NCI-H1436 (cell line): ENCODE measurements around the gene AMER3.
A peak's percentile ranks its signal among the peaks of the same experiment; 100 is the strongest.

ENCODE experiments used
- DNase-seq: peaks from one replicate; lab custom pipeline; 2025; lab: John Stamatoyannopoulos, UW

Gene AMER3

DNA sequence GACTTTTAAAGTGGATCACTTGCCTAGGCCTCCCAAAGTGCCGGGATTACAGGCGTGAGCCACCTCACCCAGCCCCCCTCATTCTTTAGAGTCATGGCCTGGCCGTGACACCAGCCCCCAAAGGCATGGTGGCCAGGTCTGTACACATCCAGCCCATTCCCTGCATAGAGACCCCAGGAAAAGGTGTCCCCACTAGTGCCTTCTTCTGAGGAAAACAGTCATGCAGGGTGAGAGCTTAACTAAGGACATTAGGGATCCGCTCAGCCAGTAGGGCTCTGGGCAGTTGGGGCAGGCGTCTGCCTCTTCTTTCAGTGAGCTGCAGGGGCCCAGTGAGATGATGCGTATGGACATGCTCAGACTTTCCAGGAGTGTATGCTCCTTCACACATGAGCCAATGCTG is 5.7 kb upstream of the AMER3 start:
- DNase-seq = no peak

DNA sequence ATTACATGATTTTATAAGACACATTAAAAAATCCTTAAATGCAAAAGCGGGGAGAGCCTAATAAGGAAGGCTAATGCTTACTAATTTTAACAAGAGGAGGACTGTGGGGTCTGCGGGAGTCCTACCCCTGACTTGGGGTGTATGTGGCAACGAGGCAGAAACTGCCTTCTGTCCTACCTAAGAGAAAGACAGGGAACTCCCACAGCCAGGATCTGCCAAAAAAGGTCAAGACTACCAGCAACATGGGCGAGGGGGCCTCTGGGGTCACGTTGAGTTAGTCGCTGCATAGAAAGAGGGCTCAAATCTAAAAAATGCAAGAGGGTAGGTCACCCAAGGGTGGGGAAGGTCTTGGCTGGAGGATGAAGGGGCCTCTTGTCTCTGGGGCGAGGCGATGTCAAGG is 529 bp upstream of the AMER3 start:
- DNase-seq = no peak

DNA sequence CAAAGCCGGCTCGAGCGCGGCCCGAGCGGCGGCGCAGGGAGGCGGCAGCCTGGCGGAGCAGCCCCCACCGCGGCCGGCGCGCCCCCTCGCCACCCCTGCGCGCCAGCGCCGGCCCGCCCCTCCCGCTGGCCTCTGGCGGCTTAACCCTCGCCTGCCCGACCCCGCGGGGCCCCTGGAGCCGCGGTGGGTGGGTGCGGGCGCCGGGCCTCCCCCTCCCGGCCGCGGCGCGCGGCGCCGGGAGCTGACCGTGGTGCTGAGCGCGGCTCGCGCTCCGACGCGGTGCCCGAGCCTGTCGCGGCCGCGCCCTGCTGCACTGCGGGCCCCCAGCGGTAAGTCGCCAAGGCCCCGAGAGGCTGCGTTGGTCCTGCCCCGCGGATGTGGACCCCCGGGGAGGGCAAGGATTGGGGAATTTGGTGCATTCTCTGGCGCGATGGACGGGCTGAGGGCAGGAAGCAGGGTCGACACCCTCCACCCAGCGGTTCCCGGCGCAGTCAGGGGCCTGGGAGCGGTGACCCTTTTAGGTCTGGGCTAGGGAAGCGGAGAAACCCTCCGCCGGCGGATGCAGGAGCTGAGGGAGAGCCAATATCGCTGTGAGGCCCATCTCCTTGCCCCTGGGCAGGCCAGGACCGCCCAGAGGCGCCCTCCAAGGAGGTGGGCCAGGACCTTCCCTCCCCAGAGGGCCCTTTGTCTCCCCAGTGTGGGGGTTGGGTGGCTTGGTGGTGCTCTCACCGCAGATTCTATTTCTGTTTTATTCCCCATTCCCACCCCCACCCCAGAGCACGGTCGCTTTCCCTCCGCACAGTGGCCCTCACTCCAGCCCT is 923 bp downstream of the AMER3 start:
- peak; percentile 56 for DNase-seq

DNA sequence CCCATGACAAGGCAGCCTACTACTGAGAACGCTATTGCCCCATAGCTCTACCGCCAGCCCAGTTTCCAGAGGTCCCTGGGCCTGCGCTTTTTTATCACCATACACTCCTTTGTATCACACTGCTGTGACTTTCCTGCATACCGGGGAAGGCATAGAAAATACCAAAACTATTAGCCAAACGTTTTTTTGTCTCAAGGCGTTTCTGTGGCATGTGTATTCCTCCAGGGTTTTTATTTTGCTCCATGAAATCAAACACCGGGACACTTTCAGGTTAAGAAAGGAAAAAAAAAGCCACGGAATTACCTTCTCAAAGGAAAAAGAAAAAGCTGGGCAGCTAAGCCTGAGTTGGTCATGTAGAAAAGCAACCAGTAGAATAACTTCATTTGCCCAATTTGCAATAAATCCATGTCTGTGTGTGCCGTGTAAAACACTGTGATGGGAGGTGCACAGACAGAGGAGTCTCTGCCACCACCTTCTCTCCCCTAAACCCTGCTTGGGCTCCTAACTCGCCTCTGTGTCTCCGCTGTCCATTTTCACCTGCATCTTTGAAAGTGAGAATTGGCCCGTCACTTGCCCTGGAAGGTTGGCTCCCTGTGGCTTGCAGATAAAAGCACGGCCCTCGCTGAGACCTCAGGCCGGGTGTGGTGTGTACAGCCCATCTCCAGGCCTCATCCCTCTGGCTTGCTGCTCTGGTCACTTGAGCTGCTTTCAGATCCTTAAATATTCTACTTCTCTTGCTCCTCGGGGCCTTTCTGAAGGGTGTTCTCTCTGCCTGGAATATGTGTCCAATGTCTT is 1.7 kb downstream of the AMER3 start:
- DNase-seq = no peak

DNA sequence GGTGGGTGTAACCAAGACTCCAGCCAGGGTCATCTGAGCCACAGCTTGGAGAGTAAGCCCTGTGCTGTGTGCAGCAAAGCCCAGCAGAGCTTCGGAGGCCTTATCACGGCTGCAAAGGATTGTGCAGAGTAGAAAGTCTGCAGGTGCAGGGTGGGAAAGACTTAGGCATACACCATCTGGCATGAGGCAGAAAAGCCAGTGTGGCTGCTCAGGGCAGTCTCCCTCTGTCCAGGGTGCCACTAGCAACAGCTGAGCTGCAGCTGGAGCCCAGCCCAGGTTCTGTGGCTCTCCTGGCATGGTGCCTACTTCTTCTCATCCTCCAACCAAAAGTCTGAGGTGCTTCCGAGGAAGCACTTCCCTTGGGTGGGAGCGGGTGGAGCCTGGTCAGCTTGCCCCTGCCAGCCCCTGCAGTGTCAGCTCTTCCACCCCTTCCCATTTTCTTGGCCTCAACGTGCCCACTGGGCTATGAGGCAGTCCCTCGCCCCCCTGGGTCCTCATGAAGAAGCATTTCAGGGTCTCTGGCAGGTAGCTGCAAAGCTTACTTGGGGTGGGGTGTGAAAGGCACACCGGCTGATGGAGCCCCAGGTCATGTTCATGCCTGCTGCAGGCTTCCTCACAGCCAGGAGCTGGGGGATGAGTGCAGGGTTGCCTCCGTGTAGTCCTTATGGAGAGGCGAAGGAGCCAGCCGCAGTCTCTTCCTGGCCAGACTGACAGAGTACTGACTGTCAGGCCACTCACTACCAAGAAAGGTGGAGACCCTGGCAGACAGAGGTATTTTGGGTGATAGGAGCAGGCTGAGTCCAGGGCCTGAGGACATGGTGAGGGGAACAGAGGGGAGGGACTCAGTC is 4.8 kb downstream of the AMER3 start:
- DNase-seq = no peak

DNA sequence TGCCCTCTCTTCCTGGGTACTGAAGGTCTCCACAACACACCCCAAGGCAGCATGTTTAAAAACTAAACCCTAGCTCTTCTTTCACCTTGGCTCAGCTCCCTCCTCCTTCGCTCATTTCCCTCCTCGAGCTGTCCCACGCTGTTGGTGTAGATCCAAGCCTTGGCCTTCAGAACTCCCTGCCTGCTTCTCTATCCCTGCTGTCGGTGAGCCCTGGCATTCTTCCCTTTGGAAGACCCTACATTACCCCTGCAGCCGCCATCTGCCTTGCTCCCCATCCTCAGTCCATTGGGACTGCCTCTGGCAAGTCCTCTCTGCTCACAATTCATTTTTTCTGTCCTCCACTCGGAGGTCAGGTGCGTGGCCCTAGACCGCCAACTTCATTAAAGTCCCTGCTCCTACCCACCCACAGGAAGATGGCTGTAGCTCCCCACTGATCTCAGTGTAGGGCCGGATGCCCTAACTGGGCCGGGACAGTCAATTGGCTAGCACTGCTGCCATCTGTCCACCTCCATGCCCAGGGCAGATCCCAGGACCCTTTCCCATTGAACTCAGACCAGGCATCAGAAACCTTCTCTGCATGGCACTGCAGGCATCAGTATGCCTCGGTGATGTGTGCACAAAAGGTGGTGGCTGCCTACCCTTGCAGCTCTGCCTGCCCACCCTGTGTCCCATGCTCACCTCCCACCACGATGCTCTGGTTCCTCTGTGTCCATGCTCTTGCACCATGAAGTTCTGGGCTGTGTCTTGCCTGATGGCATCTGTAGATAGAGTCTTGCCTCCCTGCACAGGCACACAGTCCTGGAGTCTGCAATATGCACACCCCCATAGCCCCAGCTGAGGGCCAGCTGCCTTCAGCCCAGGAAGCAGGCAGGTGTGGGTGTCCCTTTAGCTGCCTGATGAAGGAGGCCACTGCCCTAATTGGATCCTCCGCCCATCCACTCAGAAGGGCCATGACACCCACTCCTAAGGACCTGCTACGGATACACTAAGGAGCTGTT is 5.7 kb downstream of the AMER3 start:
- DNase-seq = no peak

DNA sequence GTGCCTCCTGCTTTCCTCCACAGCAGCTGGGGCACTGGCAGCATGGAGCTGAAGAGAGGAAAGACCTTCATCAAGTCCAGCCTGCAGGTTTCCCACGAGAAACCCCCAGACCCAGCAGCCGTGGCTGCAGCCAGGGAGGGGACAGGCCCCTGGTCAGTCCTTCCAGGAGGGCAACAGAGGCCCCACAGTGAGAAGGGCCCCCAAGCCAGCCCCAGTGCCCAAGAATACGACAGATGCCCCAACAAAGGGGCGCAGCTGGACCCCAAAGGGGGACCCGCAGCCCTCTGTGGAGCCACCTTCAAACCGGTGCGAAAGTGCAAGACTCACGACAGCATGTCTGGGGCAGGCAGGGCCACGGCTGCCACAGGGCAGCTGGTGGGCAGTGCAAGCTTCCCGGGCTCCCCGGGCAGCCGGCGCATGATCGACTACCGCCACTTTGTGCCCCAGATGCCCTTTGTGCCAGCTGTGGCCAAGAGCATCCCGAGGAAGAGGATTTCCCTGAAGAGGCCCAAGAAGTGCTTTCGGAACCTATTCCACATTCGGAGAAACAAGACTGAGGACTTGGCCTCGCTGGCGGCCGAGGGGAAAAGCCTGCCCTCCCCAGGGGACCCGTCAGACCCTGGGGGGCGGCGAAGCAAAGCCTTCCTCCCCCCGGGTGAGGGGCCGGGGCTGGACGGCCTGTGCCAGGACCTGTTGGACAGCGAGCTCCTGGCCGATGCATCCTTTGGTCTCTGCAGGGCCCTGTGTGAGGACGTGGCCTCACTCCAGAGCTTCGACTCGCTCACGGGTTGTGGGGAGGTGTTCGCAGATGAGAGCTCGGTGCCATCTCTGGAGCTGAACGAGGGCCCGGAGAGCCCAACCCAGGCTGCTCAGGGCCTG is 6.9 kb downstream of the AMER3 start:
- DNase-seq = no peak

DNA sequence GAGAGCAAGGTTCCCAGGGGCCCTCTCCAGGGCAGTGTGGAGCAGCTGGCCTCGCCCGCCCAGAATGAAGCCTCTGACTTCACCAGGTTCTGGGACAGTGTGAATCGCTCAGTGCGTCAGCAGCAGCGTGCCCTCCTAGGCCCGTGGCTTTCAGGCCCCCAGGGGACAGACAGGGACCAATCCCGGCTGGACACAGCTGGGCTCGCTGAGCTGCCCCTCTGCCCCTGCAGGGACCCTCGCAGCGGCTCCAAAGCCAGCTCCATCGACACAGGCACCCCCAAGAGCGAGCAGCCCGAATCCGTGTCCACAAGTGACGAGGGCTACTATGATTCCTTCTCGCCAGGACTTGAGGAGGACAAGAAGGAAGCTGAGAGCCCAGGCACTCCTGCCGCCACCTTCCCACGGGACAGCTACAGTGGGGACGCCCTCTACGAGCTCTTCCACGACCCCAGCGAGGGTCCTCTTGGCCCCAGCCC is 7.6 kb downstream of the AMER3 start:
- no peak for DNase-seq

DNA sequence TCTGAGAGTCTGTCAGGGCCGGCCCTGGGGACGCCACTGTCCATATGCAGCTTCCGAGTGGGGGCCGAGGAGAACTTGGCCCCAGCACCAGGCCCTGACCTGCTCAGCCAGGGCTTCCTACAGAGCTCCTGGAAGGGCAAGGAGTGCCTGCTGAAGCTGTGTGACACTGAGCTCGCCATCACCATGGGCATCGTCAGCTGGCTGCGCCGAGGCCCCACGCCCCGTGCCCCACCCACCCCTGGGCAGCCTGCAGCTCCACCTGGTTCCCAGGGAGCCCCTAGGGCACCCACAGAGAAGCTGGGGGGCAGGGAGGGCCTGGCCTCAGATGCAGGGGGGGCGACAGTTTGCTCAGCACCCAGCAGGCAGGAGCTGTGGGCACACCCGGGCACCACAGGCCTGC is 8.1 kb downstream of the AMER3 start:
- DNase-seq = no peak

DNA sequence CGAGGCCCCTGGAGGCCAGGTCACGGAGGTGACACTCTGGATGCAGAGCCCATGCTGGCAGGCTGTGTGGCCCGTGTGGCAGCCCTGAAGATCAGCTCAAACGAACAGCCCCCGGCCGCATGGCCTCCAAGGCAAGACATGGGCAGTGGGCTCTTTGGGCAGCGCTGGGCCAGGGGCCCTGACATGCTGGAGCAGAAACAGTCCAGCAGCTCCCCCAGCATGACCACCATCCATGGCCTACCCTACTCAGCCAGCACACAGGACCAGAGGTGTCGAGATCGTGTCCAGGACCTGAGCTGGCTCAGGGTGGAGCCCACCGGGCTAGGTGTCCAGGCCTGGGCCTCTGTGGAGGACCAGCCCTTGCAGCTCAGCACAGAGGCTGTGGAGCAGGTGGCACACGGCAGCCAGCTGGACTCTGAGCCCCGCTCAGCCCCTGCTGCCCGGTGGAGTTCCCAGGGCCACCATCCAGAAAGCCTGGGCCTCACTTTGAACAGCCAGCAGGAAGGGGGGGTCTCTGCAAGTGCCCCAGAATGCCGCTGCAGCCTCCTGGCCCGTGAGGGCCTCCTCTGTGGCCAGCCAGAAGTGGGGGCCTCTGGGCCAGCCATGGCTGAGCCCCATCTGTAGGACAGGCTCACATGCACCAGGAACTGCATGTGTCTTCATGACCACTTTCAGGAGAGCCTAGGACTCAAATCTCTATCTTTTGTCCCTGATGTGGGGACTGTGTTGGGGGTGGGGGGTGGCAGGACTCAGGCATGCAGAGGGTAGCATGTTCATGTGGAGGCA is 8.9 kb downstream of the AMER3 start:
- DNase-seq = no peak

DNA sequence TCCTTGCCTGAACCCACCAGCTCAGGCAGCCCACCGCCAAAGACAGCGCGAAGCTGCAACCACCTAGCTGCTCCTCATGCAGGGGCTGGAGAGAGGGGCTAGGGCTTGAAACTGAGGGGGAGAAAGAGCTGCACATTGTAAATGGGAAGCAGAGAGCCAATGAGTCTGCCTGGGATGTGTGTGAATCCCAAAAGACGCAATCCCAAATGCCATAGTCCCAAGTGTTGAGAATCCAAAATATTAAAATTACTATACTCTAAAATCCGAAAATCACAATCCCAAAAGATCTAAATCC is 9.4 kb downstream of the AMER3 start:
- no peak for DNase-seq

DNA sequence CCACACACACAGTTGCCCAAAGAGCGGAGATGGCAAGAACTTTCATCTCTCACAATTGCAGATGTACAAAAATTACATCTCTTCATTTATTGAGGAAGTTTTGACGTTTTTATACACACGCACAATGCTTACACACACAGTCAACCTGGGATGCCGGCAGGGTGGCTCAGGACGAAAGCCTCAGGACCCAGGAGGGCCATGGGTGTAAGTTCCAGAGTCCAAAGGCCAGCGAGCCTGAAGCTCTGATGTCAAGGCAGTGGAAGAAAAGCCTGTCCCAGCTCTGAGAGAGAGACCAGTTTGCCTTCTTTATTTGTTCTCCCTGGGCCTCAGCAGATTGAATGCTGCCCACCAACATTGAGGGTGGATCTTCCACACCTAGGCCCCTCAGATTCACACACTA is 10.1 kb downstream of the AMER3 start:
- no peak for DNase-seq

DNA sequence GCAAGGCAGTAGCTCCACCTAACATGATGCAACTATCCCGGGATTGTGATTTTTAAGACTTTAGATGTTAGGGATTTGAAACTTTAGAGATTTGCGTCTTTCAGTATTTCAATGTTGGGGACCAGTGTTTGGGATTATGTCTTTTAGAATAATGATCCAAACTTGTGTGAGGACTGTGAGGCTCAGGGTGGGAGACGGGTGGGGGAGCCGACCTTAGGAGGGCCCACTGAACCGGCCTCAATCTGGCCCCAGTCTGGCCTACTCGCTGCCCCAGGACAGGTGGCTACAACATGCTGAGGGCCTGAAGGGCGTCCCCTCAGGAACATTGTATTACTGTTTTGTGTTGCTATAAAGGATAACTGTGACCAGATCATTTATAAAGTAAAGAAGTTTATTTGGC is 10.7 kb downstream of the AMER3 start:
- DNase-seq = no peak

DNA sequence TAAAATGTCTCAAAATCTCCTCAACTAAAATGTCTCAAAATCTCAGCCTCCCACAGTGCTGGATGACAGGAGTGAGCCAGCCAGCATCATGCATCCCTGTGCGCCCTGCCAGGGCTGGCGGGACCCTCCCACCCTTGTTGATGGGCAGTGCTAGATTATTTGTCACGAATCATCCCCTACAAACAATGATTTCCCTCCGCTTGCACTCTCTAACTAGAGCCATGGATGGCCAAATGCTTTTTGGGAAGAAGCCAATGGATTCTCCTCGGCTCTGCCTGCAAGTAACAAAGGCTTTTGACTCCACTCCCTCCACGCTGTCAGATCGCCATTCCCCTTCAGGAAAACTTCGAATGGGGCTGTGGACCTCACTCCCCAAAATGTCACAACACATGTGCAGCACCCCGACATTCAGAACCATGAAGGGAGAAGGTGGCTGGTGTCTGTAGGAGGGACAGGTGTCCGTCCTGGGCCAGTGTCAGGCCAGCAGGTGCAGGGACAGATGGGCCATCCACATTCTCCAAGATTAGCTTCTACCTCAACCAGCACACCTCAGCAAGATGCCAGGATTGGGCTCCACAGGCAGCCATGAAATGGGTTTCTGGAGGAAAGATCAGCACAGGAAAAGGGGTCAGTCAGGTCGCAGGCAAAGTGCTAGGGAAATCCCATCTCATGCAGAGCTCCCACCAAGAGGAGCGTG is 11.5 kb downstream of the AMER3 start:
- DNase-seq = no peak

DNA sequence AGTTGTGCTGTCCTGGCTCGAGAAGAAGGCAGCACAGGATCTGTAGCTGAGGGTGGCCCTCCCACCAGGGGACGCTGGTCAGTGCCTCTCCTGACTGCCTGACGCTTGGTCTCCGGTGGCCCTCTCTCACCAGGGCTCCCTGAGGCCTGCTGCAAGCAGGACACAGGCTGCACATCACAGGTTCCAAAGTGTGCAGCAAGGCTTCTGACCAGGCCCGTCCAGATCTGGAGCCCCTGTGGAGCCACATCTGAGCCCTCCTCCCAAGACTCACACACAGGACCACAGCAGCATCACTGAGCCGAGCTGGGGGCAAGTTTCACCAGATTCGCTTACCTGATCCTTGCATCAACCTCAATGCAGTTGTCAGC is 12.1 kb downstream of the AMER3 start:
- no peak for DNase-seq

DNA sequence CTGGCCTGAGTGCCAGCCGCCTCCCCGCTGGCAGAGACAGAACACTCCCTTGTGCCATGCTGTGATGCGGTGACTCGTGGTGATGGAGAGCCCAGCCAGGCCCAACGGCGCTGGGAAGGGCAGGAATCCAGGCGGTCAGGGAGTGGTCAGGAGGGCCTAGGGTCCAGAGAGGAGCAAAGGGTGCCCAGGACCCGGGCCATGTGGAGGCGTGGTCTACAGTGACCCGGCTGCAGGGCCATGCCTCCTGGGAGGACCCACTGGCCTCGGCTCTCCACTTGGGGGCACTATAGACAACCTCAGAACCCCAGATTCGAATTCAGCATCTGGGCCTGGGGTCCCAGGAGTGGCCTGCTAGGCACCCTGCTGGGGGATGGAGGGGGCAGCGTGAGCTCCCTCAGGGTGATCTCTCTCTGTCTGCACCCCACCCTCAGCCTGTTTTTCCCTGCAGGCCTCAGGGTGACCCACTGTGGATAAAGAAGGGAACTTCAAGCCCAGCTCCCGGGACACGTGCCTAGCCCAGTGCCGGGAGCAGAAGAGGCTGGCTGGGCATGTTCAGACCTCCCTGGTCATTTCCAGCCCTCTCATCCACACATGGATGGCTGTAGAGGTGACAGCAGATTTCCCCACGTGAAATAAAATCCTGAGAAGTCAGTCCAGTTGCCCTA is 13.0 kb downstream of the AMER3 start:
- DNase-seq = no peak

DNA sequence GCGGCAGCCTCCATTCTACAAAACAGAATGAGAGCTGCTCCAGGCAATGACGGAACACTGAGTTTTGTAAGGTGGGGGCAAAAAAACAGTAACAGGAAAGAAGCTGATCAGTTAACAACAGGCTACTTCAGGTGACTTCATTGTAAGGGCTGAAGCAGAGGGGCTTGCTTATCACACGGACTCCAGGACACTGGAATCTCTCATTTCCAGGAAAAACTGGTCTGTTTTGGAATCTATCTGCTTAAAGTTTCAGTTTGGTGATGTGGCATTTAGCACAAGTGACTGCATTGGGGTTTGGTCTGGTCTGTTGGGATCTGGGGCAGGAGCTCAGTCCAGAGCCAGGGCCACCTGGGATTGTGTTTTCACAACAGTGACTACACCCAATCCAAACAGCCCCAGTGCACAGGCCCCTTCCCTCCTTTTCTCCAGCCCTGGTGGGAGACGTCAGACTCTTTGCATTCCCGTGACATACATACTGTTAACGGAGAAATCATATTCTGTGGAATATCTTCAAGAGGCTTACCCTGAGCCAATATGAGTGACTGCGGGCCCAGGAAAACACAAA is 14.1 kb downstream of the AMER3 start:
- DNase-seq = no peak

DNA sequence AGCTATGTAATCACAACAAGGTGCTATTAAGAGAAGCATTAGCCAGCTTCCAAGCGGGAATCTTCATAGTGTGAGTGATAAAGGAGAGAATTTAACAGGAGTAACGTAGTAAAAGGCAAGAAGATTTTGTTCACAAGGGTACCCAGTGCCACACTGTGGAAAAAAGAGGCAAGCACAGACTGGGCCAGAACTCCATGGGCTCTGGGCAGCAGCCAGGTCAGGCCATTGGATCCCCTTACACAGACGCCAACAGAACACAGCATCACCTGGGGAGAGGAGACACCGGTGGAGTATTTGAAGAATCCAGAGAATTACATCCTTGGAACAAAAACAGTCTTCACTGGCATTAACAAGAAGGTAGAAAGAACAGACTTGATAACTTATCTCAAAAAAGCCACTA is 21.2 kb downstream of the AMER3 start:
- DNase-seq = no peak
